Thoracic aorta (tissue), 2 donors: ENCODE measurements around the gene CADM2. TPM values are rescaled to one million over a fixed set of nuclear protein-coding genes. Genes with fewer than 3 reads are reported as not detected.

Experiments used
- ATAC-seq: fragments of 150-250 bp; one replicate; pipeline ENCODE4 v1.8.0; 2017; ENCODE audit warnings: low read depth; ENCODE audit not compliant: insufficient number of reproducible peaks, low FRiP score
- DNase-seq: peaks from one replicate; pipeline ENCODE4 v3.0.0-alpha.2; 2020; ENCODE audit warnings: low spot score
- H3K27ac ChIP-seq, 2 donors: fragments of 200-600 bp; sonication (generic); 1 replicate in 1 of 2; 2 replicates in 1 of 2; pipeline ENCODE4 v1.5.1; 2016; ENCODE audit warnings: mild to moderate bottlenecking in 2 of 2, moderate library complexity in 2 of 2
- H3K27me3 ChIP-seq: fragments of 200-600 bp; sonication (generic); replicated peaks from 2 replicates; pipeline ENCODE4 v1.6.0; 2016; ENCODE audit warnings: mild to moderate bottlenecking; ENCODE audit not compliant: insufficient read depth
- H3K36me3 ChIP-seq: fragments of 200-600 bp; sonication (generic); one replicate; pipeline ENCODE4 v1.5.1; 2016
- H3K4me1 ChIP-seq, 2 donors: fragments of 200-600 bp; sonication (generic); 1 replicate in 1 of 2; 2 replicates in 1 of 2; pipeline versions ENCODE4 v1.5.1 to v1.6.0; 2016; ENCODE audit warnings: low read depth in 2 of 2, mild to moderate bottlenecking in 1 of 2; ENCODE audit not compliant: control insufficient read depth in 1 of 2
- H3K4me3 ChIP-seq: fragments of 200-600 bp; sonication (generic); 2 replicates; pipeline ENCODE4 v1.5.1; 2016; ENCODE audit warnings: mild to moderate bottlenecking
- H3K9me3 ChIP-seq: fragments of 200-600 bp; sonication (generic); 2 replicates; pipeline ENCODE4 v1.5.1; 2016
- total RNA-seq, 2 donors: library from RNA; depleted of rRNA; stranded (reverse); fragments of >200 nt; gene quantifications; one replicate each; pipeline versions ENCODE4 v1.1.0 to v1.2.3, GENCODE V29; 2016
- TF ChIP-seq, protein P1 (sequence below): fragments of 200-600 bp; sonication (generic); IDR thresholded peaks from one replicate; pipeline ENCODE4 v1.5.1; 2019; ENCODE audit warnings: antibody characterized with exemption

CADM2 gene
- total RNA-seq, 2 donors from 2014 or later: 1.8 TPM; not detected in 1

DNA sequence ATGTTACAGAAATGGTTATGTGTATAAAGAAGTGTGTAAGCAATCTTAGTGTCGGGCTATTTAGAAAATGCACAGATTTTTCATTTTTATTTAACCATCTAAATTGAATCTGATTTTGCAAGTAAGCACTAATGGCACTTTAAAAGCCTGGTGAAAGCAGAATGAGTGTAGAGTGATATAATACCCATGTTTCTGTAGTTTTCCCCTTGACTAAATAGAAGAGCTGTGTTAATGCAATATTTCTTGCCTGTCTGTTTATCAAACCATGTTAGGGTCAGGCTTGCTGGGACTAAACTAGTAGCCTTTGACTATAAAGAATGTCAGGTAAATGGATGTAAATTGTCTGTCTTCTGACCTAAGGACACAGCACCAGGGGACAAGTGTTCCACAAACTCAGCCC is 714.0 kb downstream of the CADM2 start:
- no peak for DNase-seq
- H3K4me1 ChIP-seq: no peaks in the 10 kb centered on the region
- TF ChIP-seq, protein P1, sequence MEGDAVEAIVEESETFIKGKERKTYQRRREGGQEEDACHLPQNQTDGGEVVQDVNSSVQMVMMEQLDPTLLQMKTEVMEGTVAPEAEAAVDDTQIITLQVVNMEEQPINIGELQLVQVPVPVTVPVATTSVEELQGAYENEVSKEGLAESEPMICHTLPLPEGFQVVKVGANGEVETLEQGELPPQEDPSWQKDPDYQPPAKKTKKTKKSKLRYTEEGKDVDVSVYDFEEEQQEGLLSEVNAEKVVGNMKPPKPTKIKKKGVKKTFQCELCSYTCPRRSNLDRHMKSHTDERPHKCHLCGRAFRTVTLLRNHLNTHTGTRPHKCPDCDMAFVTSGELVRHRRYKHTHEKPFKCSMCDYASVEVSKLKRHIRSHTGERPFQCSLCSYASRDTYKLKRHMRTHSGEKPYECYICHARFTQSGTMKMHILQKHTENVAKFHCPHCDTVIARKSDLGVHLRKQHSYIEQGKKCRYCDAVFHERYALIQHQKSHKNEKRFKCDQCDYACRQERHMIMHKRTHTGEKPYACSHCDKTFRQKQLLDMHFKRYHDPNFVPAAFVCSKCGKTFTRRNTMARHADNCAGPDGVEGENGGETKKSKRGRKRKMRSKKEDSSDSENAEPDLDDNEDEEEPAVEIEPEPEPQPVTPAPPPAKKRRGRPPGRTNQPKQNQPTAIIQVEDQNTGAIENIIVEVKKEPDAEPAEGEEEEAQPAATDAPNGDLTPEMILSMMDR: no peak
- ATAC-seq: no peak
- H3K9me3 ChIP-seq: no peaks in the 10 kb centered on the region
- no peak overlapping the region for H3K27ac ChIP-seq
- no peaks in the 10 kb centered on the region for H3K36me3 ChIP-seq
- no peak overlapping the region for H3K4me3 ChIP-seq
- no peaks in the 10 kb centered on the region for H3K27me3 ChIP-seq

DNA sequence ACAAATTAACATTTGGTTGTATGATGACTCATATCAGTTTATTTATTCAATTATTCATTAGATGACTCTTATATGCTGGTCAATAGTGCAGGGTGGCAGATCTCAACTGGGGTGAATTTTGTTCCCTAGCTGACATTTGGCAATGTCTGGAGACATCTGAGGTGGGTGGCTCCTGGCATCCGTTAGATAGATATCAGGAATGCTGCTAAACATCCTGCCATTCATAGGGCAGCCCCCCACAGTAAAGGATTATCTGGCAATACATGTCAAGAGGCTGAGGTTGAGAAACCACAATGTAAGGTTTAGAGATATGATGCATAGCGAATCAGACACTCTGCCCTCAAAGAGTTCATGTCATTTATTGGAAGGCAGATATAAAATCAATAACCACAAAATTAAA is 719.9 kb downstream of the CADM2 start:
- no peak overlapping the region for H3K4me3 ChIP-seq
- TF ChIP-seq, protein P1: no peak
- DNase-seq (no peak), ATAC-seq (no peak)
- H3K27me3 ChIP-seq: no peaks in the 10 kb centered on the region
- no peaks in the 10 kb centered on the region for H3K36me3 ChIP-seq
- no peaks in the 10 kb centered on the region for H3K9me3 ChIP-seq
- no peak overlapping the region for H3K27ac ChIP-seq
- H3K4me1 ChIP-seq: no peaks in the 10 kb centered on the region

DNA sequence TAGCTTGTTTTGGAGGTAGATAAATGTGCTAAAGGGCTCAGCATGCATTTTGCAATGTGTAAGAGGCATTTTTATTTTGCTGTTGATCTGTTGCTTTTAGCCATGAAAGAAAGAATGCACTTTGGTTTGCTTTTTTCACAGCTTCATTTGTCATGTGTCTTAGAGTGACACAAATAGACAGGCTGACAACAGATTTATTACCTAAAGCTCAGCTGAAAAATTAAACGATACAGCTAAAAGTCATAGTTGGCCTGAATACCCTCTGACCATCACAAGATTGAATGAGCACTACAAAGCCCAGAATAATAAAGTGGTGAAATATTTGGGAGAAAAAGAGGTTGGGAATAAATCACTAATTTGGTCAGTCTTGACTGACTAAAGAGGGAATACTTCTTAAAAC is 723.1 kb downstream of the CADM2 start:
- TF ChIP-seq, protein P1: no peak
- ATAC-seq: no peak
- H3K4me1 ChIP-seq: no peaks in the 10 kb centered on the region

DNA sequence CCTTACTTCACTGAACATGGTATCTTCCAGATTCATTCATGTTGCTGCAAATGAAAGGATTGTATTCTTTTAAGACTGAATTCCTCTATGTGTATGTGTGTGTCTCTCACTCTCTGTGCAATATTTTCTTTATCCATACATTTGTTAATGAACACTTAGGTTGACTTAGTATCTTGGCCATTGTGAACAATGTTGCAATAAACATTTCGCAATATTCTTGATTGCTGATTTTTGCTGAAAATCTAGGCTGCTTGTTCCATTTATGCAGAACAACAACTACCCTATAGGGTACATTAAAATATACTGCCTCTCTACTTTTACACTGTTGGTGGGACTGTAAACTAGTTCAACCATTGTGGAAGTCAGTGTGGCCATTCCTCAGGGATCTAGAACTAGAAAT is 732.4 kb downstream of the CADM2 start:
- Histone ChIP-seq H3K27me3 (no peaks in the 10 kb centered on the region), H3K27ac (no peak overlapping the region), H3K4me1 (no peaks in the 10 kb centered on the region), H3K9me3 (no peaks in the 10 kb centered on the region), H3K36me3 (no peaks in the 10 kb centered on the region), H3K4me3 (no peak overlapping the region)
- DNase-seq: no peak
- no peak for ATAC-seq
- TF ChIP-seq, protein P1: no peak

More for the DNA sequence above, 723.1 kb downstream of the CADM2 start:
- Histone ChIP-seq H3K27me3 (no peaks in the 10 kb centered on the region), H3K27ac (no peak overlapping the region), H3K9me3 (no peaks in the 10 kb centered on the region), H3K4me3 (no peak overlapping the region), H3K36me3 (no peaks in the 10 kb centered on the region)
- no peak for DNase-seq

DNA sequence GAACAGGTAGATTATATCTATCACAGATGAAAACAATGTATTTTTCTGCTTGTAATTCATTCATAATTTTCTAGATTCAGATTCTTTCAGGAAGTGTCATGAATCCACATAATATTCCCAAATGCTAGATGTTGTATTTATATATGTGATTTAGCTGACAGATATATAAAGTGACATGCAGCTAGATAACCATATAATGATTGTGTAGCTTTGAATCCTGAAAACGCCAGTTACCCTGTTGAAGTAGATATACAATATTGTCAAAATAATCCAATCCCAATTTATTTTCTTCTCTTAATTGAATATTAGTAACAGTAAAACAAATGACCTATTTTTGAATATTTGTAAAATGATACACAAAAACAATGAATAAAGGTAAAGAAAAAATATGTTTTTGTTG is 738.4 kb downstream of the CADM2 start:
- no peaks in the 10 kb centered on the region for H3K36me3 ChIP-seq
- TF ChIP-seq, protein P1: no peak
- no peaks in the 10 kb centered on the region for H3K9me3 ChIP-seq
- H3K27me3 ChIP-seq: no peaks in the 10 kb centered on the region
- no peak for DNase-seq
- H3K4me3 ChIP-seq: no peak overlapping the region
- no peak for ATAC-seq
- no peak overlapping the region for H3K27ac ChIP-seq
- H3K4me1 ChIP-seq: no peaks in the 10 kb centered on the region
